ENCODE measurements around the gene NF1. TPM values are rescaled to one million over a fixed set of nuclear protein-coding genes. Genes with fewer than 3 reads are reported as not detected.

Gene NF1
- total RNA-seq, 1 donor from 2014 or later: 24.0 TPM

DNA sequence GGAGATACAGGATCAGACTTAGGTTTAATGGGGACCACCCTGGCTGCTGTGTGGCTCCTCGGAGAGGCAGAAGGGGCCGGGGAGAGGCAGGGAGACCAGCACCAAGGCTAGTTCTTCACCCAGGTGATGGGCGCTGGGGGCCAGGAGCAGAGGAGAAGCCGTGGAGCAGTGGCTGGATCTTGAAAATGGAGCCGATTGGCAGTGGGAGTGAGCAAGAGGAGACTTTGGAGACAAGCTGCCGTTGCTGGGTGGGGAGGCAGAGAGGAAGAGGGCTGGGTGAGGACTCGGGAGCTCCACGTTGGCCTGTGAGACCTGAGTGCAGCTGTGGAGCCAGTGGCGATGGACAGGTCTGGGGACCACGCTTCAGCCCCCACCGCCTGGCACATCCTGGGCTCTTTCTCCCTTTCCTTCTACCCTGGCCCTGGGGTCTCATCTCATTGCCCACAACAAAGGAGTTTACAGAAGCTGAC is 305.7 kb downstream of the NF1 start:
- no peak for DNase-seq (ENCODE audit: low read depth, low spot score)

DNA sequence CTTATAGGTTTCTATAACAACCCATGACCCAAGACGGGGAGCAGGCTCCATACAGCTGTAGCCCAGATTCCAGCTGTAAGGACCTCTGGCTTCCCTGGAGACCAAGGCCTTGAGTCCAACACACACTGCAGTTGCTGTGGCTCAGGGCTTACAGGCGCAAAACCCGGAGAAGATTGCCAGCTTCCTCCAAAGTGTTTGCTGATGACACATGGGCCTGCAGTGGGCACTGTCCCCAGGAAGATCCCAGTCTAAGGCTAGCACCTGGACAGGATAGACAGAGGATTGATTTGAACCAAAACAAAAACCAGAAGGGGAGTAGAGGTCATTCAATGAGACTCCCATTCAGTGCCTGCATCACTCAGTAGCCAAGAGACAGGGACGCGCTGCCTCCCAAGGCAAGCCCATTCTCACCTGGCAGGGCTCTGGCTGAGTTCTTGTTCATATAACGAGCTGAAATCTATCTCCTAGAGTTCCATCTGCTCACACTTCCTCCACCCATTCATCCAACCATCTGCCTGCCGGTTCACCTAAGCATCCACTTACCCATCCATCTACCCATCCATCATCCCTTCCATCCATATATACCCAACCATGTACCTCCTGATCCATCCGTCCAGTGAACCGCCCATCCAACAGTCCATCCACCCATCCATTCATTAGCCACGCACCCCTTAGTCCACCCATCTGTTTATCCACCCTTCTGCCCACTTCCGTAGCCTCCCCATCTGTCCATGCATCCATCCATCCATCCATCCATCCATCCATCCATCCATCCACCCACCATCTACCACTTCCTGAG is 306.9 kb downstream of the NF1 start:
- no peak for DNase-seq (ENCODE audit: low read depth, low spot score)

DNA sequence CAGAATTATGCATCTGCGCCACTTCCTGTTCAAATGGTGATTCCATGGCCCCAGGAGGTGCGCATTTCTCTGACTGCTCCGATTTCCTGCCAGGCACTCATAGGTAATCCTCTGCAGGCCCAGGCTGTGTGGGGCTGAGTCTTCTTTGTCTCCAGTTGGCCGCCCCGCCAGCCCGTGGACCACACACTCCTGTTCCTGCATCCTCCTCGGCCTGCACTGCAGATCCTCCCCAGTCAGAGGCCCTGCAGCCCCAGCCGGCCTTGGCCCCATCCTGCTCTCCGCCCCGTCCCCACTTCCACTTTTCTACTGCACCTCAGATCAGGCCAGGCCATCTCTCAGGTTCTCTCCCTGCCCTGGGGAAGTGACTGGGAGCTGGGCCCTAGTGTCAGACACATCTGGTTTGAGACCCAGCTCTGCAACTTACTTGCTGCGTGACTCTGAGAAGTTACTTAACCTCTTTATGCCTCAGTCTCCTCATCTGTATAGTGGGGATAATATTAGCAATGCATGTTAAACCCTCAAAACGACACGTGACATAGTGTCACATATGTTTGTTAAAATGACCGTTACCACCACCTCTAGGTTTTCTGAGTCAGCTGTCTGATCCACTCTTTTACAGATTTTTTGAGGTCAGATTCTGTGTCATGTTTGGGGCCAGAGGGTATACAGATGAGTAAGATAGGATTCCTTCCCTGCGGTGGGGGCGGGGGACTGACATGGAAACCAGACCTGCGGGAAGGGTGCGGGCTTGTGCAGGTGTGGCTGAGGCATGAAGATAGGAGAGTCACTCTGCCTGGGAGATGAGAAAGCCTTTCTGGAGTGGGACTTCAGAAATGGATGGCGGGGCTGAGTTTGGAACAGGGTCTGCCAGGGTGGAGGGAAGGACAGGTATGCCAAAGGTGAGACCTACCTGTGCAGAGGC is 309.5 kb downstream of the NF1 start:
- no peak for DNase-seq (ENCODE audit: low read depth, low spot score)

DNA sequence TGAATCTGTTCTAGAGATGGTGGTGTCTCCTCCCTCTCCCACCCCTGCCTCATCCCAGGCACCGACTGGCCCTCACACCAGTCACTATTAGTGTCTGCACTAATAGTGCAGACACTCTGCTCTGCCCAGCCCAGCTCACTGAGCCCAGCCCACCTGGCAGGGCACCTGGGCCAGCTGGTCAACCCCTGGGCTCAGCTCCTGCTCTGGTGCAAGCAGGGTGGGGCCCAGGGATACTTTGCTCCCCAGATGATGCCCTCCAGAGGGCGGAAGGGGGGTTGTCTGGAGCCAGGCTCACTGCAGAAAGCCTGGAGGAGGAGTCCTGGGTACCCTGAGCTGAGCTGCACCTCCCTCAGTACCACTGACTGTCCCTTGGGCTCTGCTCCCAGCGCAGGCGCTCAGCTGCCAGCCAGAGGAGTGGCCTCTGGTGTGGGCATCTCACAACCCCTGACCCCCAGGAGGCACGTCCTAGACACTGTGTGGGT is 311.2 kb downstream of the NF1 start:
- no peak for DNase-seq (ENCODE audit: low read depth, low spot score)

DNA sequence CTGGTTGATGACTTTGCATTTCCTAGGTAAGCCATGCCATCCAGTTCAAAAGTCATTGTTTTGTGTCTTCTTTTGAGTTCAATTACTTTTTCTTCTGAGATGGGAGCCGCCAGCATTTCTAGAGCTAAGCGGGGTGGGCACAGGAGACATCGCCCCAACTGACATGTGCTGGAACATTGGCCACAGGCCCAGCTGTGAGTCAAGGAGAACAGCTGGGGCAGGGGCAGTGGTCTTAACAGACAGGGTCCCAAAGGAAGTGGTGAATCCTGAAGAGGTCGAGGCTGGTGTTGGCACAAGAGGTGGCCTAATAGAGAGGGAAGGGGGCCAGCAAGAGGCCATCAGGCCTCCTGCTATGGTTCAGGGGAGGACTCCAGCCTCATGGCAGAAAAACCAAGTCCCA is 313.8 kb downstream of the NF1 start:
- DNase-seq (ENCODE audit: low read depth, low spot score): no peak

DNA sequence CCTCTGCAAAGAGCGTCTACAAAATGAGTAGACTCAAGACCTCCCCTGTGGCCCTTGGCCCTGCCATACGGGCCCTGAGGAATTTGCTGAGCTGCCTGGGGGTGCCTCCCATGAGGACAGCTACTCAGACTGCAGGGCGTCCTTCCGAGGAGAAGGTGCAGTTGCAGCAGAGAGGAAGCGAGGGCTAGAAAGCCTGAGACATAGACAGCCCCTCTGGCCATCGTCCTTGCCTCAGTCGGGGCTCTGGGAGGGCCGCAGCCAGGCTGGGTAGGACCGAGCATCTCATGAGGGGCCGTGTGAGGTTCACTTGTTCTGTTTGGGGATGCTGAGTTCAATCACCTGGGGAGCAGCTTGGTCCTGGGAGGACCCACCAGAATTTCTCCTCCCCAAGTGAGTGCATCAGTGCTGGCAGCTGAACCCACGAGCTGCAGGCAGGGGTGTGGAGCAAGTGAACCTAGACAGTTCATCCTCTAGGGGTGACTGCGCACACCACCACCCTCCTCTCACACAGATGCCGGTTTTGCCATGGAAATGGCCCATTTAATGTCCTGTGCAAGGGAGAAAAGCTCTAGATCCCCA is 317.0 kb downstream of the NF1 start:
- DNase-seq (ENCODE audit: low read depth, low spot score): no peak

DNA sequence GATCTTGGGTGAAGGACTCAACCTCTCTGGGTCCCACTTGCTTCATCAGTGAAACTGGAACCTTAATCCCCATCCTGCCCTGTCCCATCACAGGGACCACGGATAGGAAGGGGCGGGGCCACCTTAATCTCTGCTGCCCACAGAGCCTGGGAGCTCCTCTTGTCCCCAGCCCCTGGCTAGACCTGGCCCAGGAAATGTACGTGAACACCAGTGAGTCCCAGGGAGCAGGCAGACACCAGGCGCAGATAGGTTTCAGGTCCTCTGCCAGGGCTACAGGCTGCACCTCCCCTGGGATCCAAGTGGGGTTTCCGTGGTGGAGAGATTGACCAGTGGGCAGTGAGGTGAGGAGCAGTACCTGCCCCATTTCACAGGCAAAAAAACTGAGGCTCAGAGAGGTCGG is 317.7 kb downstream of the NF1 start:
- DNase-seq (ENCODE audit: low read depth, low spot score): no peak

DNA sequence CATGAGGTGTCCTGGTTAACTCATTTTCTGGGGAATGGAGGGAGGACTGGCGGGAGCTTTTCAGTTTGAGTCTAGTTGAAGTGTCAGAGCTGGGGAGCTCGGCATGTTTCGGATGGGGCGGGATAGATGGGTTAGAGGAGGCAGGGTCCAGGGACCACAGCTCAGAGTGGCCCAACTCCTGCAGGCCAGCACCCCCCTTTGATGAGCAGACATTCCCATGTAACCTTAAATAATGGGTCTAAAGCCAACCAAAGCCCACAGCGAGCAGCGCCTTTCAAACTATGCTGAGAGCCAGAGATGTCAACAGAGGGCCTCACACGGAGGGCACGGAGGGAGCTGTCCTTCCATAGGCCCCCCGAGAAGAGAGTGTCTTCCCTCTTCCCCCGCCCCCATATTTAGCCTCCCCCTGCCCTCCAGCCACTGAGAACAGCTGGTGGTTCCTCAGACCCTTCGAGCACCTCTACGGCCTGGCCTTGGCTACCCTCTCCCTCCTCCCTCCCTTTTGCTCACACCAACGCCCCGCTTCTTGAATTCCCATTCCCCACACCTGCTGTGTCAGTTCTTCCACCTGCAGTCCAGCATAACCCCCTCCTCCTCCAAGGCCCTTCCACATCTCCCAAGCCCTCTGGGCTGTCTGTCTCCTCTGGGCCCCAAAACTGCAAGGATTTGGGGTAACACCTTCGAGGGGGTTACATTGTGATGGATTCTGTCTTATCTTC is 318.5 kb downstream of the NF1 start:
- no peak for DNase-seq (ENCODE audit: low read depth, low spot score)

DNA sequence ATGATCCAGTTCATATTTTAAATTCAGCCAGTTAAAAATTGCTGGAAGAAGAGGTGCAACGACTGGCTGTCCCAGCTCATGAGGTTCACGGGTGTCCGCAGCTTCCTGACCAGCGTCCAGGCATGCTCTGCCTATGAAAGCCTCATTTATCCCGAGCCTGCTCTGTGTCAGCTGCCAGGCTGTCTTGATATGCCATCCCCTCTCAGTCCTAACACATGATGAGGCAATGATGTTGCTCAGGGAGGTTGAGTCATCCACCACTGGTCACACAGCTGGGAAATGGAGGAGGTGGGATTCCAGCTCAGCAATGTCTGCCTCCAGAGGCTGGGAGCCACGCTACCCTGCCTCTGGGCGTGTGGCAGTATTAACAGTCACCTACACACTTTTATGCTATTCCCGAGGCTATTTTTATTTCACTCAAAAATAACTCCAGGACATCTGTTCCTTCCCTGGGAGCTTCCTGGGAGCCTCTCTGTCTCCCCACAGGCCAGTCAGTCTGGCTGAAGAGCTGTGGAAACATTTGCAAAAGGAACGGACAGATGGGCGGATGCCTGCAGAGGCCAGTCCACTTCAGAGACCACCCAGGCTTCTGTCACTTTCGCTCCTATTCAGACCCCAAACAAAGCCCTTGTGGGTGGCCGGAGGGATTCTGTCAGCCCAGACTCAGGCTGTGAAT is 319.2 kb downstream of the NF1 start:
- no peak for DNase-seq (ENCODE audit: low read depth, low spot score)

DNA sequence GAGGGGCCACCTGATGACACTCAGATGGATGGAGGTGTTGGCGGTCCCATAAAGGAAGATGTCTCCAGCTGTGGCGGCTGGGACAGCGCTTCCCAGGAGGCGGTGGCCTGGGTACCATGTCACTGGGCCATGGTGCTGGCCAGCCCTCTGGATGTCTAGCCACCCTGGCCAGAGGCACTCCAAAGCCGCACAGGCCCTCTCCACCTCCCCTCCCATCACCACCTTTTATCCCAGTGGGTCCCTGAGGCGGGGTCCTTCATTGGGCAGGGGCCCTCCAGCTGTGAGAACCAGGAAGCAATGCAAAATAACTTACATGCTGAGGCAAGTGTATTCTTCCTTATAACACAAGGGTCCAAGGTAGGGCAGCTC is 319.8 kb downstream of the NF1 start:
- no peak for DNase-seq (ENCODE audit: low read depth, low spot score)

DNA sequence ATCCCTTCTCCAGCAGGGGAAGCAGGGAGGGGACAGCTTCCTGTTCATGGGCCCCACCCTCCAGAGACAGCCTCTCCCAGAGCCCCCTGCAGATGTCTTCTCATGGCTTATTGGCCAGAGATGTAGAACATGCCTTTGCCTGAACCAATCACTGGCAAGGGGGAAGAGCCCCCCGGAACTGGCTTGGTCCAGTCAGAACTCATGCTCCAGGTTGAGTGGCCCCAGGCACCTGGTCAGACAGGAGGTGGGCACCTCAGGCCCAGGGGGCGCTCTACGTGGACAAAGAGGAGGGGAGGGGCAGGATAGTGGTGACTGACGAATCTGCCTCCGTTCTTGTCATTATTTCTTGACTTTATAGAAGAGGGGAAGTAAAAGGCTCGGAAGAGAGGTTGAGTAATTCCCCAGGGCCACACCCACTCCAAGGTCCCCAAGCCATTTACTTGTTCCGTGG is 320.3 kb downstream of the NF1 start:
- DNase-seq (ENCODE audit: low read depth, low spot score): no peak

DNA sequence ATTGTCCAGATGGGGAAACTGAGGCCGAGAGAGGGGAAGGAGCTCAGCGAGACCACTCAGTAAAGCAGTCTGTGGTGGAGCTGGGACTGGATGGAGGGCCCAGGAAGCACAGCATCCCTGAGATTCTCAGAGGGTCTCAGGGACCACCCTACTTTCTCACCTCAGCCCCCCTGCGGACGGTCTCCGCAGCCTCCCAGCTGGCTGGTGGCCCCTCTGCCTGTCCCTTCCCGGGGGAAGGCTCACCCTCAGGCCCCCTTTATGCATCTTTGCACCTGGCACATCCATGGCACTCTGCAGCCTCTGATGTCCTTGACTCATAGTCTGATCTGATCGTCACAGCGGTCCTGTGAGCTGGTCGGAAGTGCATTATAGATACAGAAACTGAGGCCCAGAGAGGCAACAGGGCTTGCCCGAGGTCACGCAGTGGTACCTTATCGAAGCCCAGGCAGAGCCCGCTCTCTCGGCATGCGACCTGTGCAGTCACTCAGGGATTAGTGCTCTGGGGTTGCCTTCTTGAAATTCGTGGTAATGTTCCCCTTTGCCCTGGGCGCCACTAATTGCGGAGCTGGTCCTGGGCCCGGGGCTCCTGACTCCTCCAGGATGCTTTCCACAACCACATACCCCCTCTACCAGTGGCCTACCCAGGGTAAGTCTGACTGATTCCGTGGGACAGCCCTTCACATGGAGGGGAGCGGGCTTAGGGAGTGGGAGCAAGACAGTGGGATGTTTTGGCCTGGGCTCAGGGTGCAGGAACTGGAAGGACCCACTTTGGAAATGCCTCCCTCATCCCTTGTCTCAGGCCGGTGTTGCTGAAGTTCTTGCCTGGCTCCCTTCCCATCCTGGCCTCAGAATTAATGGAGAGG is 321.1 kb downstream of the NF1 start:
- DNase-seq (ENCODE audit: low read depth, low spot score): no peak

DNA sequence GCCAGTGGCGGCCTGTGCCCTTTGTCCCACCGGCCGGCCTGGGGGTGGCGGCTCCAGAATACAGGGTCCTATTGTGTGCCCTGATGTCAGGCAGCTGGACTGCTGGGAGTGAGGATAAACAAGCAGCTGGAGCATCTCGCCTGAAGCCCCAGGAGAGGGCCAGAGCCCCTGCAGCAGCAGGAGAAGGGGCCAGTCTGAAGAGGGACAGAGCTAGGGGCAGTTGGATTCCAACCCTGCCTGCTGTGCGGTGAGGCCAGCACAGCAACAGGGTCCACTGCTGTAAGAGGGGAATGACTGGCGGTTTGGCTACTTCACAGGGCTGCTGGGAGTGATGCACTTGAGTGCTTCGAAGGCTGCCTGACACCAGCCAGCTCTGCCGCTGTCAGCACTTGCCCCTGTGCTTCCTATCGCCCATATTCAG is 321.7 kb downstream of the NF1 start:
- no peak for DNase-seq (ENCODE audit: low read depth, low spot score)

DNA sequence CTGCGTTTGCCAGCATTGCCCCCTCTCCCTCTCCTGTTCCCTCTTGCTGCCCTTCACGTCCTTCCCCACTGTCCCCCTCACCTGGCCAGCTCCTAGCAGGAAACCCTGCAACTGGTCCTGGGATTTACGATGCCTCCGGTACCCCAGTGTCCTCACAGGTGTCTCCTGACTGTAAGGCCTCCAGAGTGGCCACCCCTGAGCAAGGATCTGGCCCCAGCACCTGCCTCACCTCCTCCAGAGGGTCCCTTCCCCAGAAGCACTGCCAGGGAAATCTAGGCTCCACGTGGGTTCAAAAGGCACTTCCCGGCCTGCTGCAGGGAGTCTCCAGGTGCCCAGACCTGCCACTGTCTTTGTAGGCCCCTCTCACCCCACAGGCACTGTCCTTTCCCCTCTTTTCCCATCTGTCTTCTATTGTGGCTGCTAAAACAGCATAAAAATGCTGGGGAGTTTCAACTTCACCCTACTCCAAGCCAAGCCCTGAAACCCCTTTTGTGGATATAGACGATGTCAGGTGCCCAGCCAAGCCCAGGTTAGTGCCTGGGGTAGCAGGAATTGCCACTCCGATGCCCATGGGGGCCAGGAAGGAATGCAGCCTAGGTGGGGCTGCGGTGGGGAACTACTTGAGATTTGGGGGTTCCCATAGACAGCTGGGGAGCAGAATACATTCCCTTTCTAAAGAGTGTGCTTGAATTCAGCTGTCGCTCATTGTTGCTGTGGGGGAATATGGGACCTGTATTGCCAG is 322.4 kb downstream of the NF1 start:
- DNase-seq (ENCODE audit: low read depth, low spot score): no peak

DNA sequence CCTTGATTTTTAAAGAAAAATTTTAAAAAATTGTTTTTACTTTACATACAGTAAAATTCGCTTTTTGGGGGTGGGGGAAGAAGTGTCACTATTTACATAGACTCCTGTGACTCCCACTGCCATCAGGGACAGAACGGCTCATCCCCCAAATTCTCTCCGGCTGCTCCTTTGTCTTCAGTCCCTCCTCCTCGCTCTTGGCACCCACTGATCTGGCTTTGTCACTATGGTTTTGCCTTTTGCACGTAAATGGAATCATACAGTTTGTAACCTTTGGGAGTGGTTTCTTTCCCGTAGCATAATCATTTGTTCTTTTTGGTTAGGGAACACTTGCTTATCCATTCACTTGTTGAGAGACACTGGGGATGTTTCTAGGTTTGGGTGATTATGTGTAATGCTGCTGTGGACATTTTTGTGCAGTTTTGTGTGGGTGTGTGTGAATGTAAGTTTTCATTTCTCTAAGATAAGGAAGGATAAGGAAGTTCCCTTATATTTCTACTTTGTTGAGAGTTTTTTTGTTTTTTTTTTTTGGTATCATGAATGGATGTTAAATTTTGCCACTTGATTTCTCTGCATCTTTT is 324.1 kb downstream of the NF1 start:
- DNase-seq (ENCODE audit: low read depth, low spot score): no peak

DNA sequence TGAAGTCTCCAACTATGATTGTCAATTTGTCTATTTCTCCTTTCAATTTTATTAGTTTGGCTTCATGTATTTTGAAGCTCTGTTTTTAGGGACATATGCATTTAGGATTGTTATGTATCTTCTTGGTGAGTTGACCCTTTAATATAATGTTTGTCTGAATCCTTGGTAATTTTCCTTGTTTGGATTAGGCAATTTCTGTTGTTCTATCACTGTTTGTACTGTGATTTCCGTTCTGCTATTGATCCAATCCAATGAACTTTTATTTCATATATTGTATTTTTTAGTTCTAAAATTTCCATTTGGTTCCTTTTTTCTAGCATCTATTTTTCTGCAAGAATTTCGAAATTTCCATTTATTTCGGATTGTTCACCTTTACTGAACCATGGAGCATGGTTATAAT is 327.7 kb downstream of the NF1 start:
- DNase-seq (ENCODE audit: low read depth, low spot score): no peak

DNA sequence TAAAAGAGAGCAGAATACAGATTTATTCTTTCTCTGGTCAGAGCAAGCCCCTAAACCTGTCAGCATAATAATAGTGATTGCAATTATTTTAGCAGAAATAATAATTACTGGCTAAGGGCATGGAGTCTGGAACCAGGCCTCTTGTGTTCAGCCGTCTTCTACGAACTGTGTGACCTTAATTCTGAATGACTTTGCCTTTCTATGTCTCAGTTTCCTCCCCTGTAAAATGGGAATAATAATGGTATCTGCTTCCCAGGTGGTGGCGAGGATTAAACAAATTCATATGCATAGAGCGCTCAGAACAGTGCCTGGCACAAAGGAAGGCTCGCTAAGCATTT is 330.1 kb downstream of the NF1 start:
- no peak for DNase-seq (ENCODE audit: low read depth, low spot score)

DNA sequence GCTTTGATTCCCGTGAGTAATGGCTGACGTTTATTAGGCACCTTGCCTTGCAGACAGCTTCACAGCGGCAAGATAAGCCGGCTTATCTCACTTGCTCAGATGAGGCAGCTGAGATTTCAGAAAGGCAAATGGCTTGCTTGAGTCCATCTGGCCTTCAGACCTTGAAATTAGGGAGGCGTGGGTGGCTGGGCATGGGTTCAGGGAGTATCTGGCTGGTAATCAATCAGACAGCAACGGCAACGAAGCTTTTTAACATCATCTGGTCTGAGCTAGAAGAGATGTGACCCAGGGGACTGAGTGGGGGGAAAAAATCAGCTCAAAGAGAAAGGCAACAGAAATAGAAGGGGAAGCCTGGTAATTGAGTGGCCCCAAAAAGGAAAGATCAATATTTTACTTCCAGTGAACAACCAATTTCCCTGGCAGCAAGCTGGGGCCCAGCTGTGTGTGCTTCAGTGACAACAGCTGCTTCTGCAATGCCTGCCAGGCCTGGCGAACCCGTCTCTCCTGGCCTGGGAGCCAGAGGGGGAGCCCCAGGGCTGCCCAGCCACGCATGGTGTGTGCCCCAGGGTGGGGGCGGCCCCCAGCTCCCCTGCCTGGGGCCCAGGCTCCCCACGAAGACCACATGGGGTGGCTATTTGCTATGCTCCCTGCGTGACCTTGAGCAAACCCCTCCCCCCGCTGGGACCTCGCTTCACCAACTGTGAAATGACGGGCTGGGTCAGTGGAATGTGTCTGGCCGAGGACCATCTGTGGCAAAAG is 330.7 kb downstream of the NF1 start:
- no peak for DNase-seq (ENCODE audit: low read depth, low spot score)
